Esophagus muscularis mucosa (tissue), 3 donors: ENCODE measurements around the gene MYOM3.

Source experiments
- CTCF ChIP-seq, 3 experiments: fragments of 200-600 bp in 2 of 3; fragments of 450-650 bp in 1 of 3; sonication (generic) in 2 of 3; IDR thresholded peaks; one replicate each; pipeline ENCODE4 v1.5.1; 2017 to 2019; ENCODE audit warnings: antibody characterized with exemption in 3 of 3, mild to moderate bottlenecking in 2 of 3, moderate library complexity in 1 of 3
- POLR2A ChIP-seq: fragments of 450-650 bp; IDR thresholded peaks from one replicate; pipeline ENCODE4 v1.6.1; 2017; ENCODE audit warnings: antibody characterized with exemption, moderate library complexity, mild to moderate bottlenecking, low read depth
- POLR2AphosphoS5 ChIP-seq, 2 donors: sonication (generic); formaldehyde crosslinking; IDR thresholded peaks; one replicate each; pipeline ENCODE4 v1.6.1; 2017; ENCODE audit warnings: antibody characterized with exemption in 2 of 2

GRCh38 chr1:24138476-24139221 is 26.7 kb upstream of the MYOM3 start:
- TF ChIP-seq CTCF (IDR thresholded peaks at IDR 0.05) = no peak
- no peak for TF ChIP-seq POLR2A
- no peak for TF ChIP-seq POLR2AphosphoS5 (IDR thresholded peaks at IDR 0.05)
